HepG2 (cell line): ENCODE results near the gene ABCC5. TPM values are rescaled to one million over a fixed set of nuclear protein-coding genes. Genes with fewer than 3 reads are reported as not detected.

Experiments used
- CENPX ChIP-seq: sonication (generic); formaldehyde crosslinking; IDR thresholded peaks from 2 replicates; pipeline ENCODE4 v1.9.0; 2021; ENCODE audit warnings: mild to moderate bottlenecking, missing genetic modification reagents, moderate library complexity
- CREB3 ChIP-seq: sonication (generic); formaldehyde crosslinking; IDR thresholded peaks from 2 replicates; pipeline ENCODE4 v1.5.0; 2020; ENCODE audit warnings: missing genetic modification reagents
- E2F2 ChIP-seq: sonication (generic); formaldehyde crosslinking; IDR thresholded peaks from 2 replicates; pipeline ENCODE4 v1.4.0; 2020; ENCODE audit warnings: missing genetic modification reagents, borderline replicate concordance
- GABPA ChIP-seq, 2 experiments: IDR thresholded peaks; 2 replicates each; pipeline ENCODE4 v1.6.1; 2011 to 2016; ENCODE audit warnings: low read depth in 2 of 2, low read length in 1 of 2, missing biosample characterization in 1 of 2, missing genetic modification characterization in 1 of 2
- GPBP1L1 ChIP-seq: sonication (generic); formaldehyde crosslinking; IDR thresholded peaks from 2 replicates; pipeline ENCODE4 v1.5.0; 2020; ENCODE audit warnings: mild to moderate bottlenecking, missing genetic modification reagents
- IRF1 ChIP-seq: sonication (generic); formaldehyde crosslinking; IDR thresholded peaks from 2 replicates; pipeline ENCODE4 v1.4.0; 2020; ENCODE audit warnings: low read depth, mild to moderate bottlenecking, missing genetic modification reagents
- KDM1A ChIP-seq: IDR thresholded peaks from 2 replicates; pipeline ENCODE4 v1.6.1; 2016; ENCODE audit warnings: missing compliant biosample characterization
- MEIS2 ChIP-seq: sonication (generic); formaldehyde crosslinking; IDR thresholded peaks from 2 replicates; pipeline ENCODE4 v1.9.0; 2021; ENCODE audit warnings: mild to moderate bottlenecking, missing genetic modification reagents
- MLLT10 ChIP-seq: sonication (generic); formaldehyde crosslinking; IDR thresholded peaks from 2 replicates; pipeline ENCODE4 v1.4.0; 2020; ENCODE audit warnings: missing genetic modification reagents
- NR2F1 ChIP-seq, 2 experiments: fragments of 450-650 bp in 1 of 2; formaldehyde crosslinking in 1 of 2; IDR thresholded peaks; 2 replicates each; pipeline versions ENCODE4 v1.5.0 to v1.6.1; 2016 to 2020; ENCODE audit warnings: mild to moderate bottlenecking in 1 of 2, missing compliant biosample characterization in 1 of 2, missing genetic modification reagents in 1 of 2, moderate library complexity in 1 of 2
- PAX8 ChIP-seq: sonication (generic); formaldehyde crosslinking; IDR thresholded peaks from 2 replicates; pipeline ENCODE4 v1.8.0; 2022; ENCODE audit warnings: mild to moderate bottlenecking, missing genetic modification reagents, borderline replicate concordance
- PCBP1 ChIP-seq: fragments of 200-400 bp; formaldehyde crosslinking; IDR thresholded peaks from 2 replicates; pipeline ENCODE4 v1.6.1; 2017; ENCODE audit warnings: mild to moderate bottlenecking, low read depth, low read length, borderline replicate concordance
- SKI ChIP-seq: fragments of 450-650 bp; IDR thresholded peaks from one replicate; pipeline ENCODE4 v1.6.1; 2018; ENCODE audit warnings: mild to moderate bottlenecking; ENCODE audit not compliant: partially characterized antibody
- TEAD2 ChIP-seq: sonication (generic); formaldehyde crosslinking; IDR thresholded peaks from 2 replicates; pipeline ENCODE4 v1.9.0; 2021; ENCODE audit warnings: missing genetic modification reagents
- THRA ChIP-seq: sonication (generic); formaldehyde crosslinking; IDR thresholded peaks from 2 replicates; pipeline ENCODE4 v1.4.0; 2020; ENCODE audit warnings: missing genetic modification reagents, borderline replicate concordance
- ZBTB21 ChIP-seq: sonication (generic); formaldehyde crosslinking; IDR thresholded peaks from 2 replicates; pipeline ENCODE4 v1.4.0; 2020; ENCODE audit warnings: missing genetic modification reagents
- ZBTB38 ChIP-seq: sonication (generic); formaldehyde crosslinking; IDR thresholded peaks from 2 replicates; pipeline ENCODE4 v1.5.1; 2020; ENCODE audit warnings: mild to moderate bottlenecking, missing genetic modification reagents
- ZBTB44 ChIP-seq: sonication (generic); formaldehyde crosslinking; IDR thresholded peaks from 2 replicates; pipeline ENCODE4 v1.4.0; 2020; ENCODE audit warnings: missing genetic modification reagents
- ZNF160 ChIP-seq: sonication (generic); formaldehyde crosslinking; IDR thresholded peaks from 2 replicates; pipeline ENCODE4 v1.8.0; 2022; ENCODE audit warnings: mild to moderate bottlenecking, inconsistent platforms, missing genetic modification reagents
- ZNF33A ChIP-seq: sonication (generic); formaldehyde crosslinking; IDR thresholded peaks from 2 replicates; pipeline ENCODE4 v1.5.1; 2020; ENCODE audit warnings: missing genetic modification reagents, mild to moderate bottlenecking, moderate library complexity, borderline replicate concordance
- ZSCAN12 ChIP-seq: sonication (generic); formaldehyde crosslinking; IDR thresholded peaks from 2 replicates; pipeline ENCODE4 v1.9.0; 2021; ENCODE audit warnings: mild to moderate bottlenecking, missing genetic modification reagents
- polyA plus RNA-seq, 8 experiments: library from polyadenylated mRNA; depleted of rRNA in 3 of 8; stranded (reverse) in 7 of 8; unstranded in 1 of 8; fragments of >200 nt; fragmentation: Illumina TruSeq in 4 of 8; extraction: Trizol in 4 of 8; gene quantifications; 2 replicates each; pipeline versions ENCODE4 v1.2.1 to v1.2.3, GENCODE V29; 2011 to 2016; ENCODE audit warnings: low read depth in 4 of 8, missing spikeins in 1 of 8, mixed read lengths in 1 of 8; ENCODE audit not compliant: insufficient read depth in 1 of 8
- total RNA-seq, 5 experiments: library from RNA; depleted of rRNA; stranded (reverse); fragments of >200 nt; fragmentation: Illumina TruSeq; extraction: Trizol; gene quantifications; 2 replicates each; pipeline ENCODE4 v1.2.3, GENCODE V29; 2016; ENCODE audit warnings: low read depth in 1 of 5

The ABCC5 gene
- total and polyA plus RNA-seq, 2 of the 13 experiments (the other 11 are each of a cell fraction or from before 2014, with no cell fraction given): 12.5 to 12.7 TPM

GRCh38 chr3:184016811-184017671 is 643 bp downstream of the ABCC5 start (continued):
- TF ChIP-seq PCBP1: no peak
- TF ChIP-seq CREB3 (CRISPR knock-in tag): 0 out of 2 replicates have a peak, but pooled peaks have one; percentile 48
- TF ChIP-seq MEIS2 (CRISPR knock-in tag): peak; percentile 30; the same call in 1 of the 2 replicates
- TF ChIP-seq GPBP1L1 (CRISPR knock-in tag): no peak
- TF ChIP-seq PAX8 (CRISPR knock-in tag): no peak
- TF ChIP-seq ZSCAN12: no peak
- TF ChIP-seq KDM1A: no peak; the same call in 1 of the 2 replicates
- TF ChIP-seq GABPA (IDR thresholded peaks at IDR 0.05; ENCODE audit: low read depth, low read length): no peak
- TF ChIP-seq GABPA (CRISPR knock-in tag; IDR thresholded peaks at IDR 0.05; ENCODE audit: low read depth): no peak
- TF ChIP-seq IRF1 (CRISPR knock-in tag): no peak
- no peak for TF ChIP-seq ZNF33A (CRISPR knock-in tag)
- TF ChIP-seq E2F2 (CRISPR knock-in tag): 0 out of 2 replicates have a peak, but pooled peaks have one; percentile 65
- no peak for TF ChIP-seq ZNF160 (CRISPR knock-in tag)
- TF ChIP-seq THRA: no peak
- no peak for TF ChIP-seq ZBTB44 (CRISPR knock-in tag)
- TF ChIP-seq ZBTB21 (CRISPR knock-in tag): no peak
- peak; percentile 91 for TF ChIP-seq ZBTB38 (CRISPR knock-in tag)
- peak; percentile 4 for TF ChIP-seq SKI
- no peak for TF ChIP-seq NR2F1 (CRISPR knock-in tag; IDR thresholded peaks at IDR 0.05)
- no peak for TF ChIP-seq MLLT10 (CRISPR knock-in tag)
- TF ChIP-seq TEAD2 (CRISPR knock-in tag): no peak
- TF ChIP-seq CENPX (CRISPR knock-in tag): no peak
